Lung (tissue), 12 donors: Measurements from ENCODE around the gene NDUFS3. TPM values are rescaled to one million over a fixed set of nuclear protein-coding genes. Genes with fewer than 3 reads are reported as not detected.

ENCODE experiments used
- ATAC-seq: fragments of 200-7000 bp; cut with Tn5 transposase; one replicate; pipeline ENCODE4 v1.9.1; 2020; ENCODE audit warnings: moderate number of reproducible peaks; ENCODE audit not compliant: insufficient read depth, low FRiP score
- DNase-seq, 3 donors: peaks; one replicate each; pipeline ENCODE4 v3.0.0-alpha.2; 2013 to 2017
- H3K27ac ChIP-seq, 2 donors: one replicate each; pipeline ENCODE4 v1.5.1; 2013; ENCODE audit warnings: mild to moderate bottlenecking in 2 of 2, moderate library complexity in 2 of 2, control low read depth in 1 of 2, inconsistent platforms in 1 of 2, low read depth in 1 of 2, low read length in 1 of 2
- H3K27me3 ChIP-seq, 3 donors: one replicate each; pipeline ENCODE4 v1.5.1; 2013; ENCODE audit warnings: low read length in 2 of 3; ENCODE audit not compliant: control insufficient read depth in 3 of 3, insufficient read depth in 3 of 3
- H3K36me3 ChIP-seq, 4 donors: one replicate each; pipeline ENCODE4 v1.5.1; 2013; ENCODE audit warnings: low read length in 4 of 4, mild to moderate bottlenecking in 1 of 4, moderate library complexity in 1 of 4; ENCODE audit not compliant: control insufficient read depth in 4 of 4, insufficient read depth in 4 of 4
- H3K4me1 ChIP-seq, 5 donors: one replicate each; pipeline ENCODE4 v1.5.1; 2013; ENCODE audit warnings: low read length in 5 of 5, mild to moderate bottlenecking in 2 of 5, moderate library complexity in 1 of 5; ENCODE audit not compliant: control insufficient read depth in 5 of 5, insufficient read depth in 5 of 5
- H3K4me3 ChIP-seq: one replicate; pipeline ENCODE4 v1.5.1; 2013; ENCODE audit warnings: mild to moderate bottlenecking, control low read depth, moderate library complexity
- H3K9ac ChIP-seq, 2 donors: one replicate each; pipeline ENCODE4 v1.5.1; 2013; ENCODE audit warnings: low read length in 2 of 2, control low read depth in 1 of 2; ENCODE audit not compliant: insufficient read depth in 1 of 2
- H3K9me3 ChIP-seq, 4 donors: one replicate each; pipeline ENCODE4 v1.5.1; 2013; ENCODE audit warnings: low read length in 3 of 4, mild to moderate bottlenecking in 1 of 4, moderate library complexity in 1 of 4; ENCODE audit not compliant: control insufficient read depth in 4 of 4, insufficient read depth in 3 of 4
- CTCF ChIP-seq: IDR thresholded peaks from 2 replicates; pipeline ENCODE4 v1.5.1; 2012; ENCODE audit warnings: mild to moderate bottlenecking; ENCODE audit errors: control extremely low read depth, extremely low read depth
- WGBS, 2 donors: extraction: QIAGEN DNeasy Blood & Tissue Kit; methylation state at CpG; one replicate each; pipeline ENCODE4 v1.1.7; 2013; 5-methylcytosine and 5-hydroxymethylcytosine counted together
- polyA plus RNA-seq, 2 donors: library from polyadenylated mRNA; stranded (reverse); fragments of 200-250 nt; gene quantifications; one replicate each; pipeline ENCODE4 v1.2.1, GENCODE V29; 2013
- total RNA-seq, 2 donors: library from RNA; depleted of rRNA in 1 of 2; stranded (reverse); fragments of >200 nt in 1 of 2; gene quantifications; one replicate each; pipeline ENCODE4 v1.2.1, GENCODE V29; 2014 to 2021
- donor health status: control.
- donor health status: control.
- donor health status: Bipolar disorder and iron deficiency.
- donor health status: healthy.
- donor health status: DM: yes; HTN: yes; CAD: no.

NDUFS3 gene
- total and polyA plus RNA-seq, 4 donors, result 32.2 to 168 (median 90.0) TPM

GRCh38 chr11:47592970-47593369 is 14.1 kb downstream of the NDUFS3 start:
- Histone ChIP-seq H3K36me3 (peaks cover 0 to 3% (median 0%) of the 10 kb centered on the region in 4 donors), H3K27me3 (peaks cover 0 to 23% (median 12%) of the 10 kb centered on the region in 3 donors), H3K4me1 (peaks cover 0 to 24% (median 5%) of the 10 kb centered on the region in 5 donors), H3K4me3 (no peak overlapping the region), H3K9ac (no peak overlapping the region), H3K9me3 (peaks cover 0 to 4% (median 0%) of the 10 kb centered on the region in 4 donors), H3K27ac (no peak overlapping the region)
- no peak for DNase-seq
- WGBS, 2 donors, result 54 to 69% methylated on average over 2 of the region's 2 CpGs
- no peak for TF ChIP-seq CTCF
- no peak for ATAC-seq

DNA sequence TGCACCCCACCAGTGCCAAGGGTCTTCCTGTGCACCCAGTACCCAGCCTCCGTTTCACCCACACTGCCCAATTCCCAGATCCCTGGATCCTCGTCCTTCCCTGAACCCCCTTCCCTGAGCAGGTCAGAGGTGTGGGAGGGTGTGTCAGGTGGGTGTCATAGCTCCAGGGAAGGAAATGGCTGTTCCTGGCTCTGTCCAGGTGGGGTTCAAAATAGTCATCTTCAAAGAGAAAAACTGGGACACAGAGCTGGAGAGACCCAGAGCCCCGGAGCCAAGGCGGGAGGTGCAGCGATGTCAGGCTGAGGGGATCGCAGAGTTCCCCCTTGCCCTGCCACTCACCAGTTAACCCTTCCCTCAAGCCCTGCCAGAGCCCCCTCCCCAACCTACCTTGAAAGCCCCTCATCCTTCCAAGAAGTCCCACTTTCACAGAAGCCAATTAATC is 14.6 kb downstream of the NDUFS3 start:
- WGBS, 2 donors, result 2 to 11% methylated on average over 6 of the region's 6 CpGs
- Histone ChIP-seq H3K4me3 (no peak overlapping the region), H3K27me3 (peaks cover 0 to 23% (median 12%) of the 10 kb centered on the region in 3 donors)

GRCh38 chr11:47593934-47594855 is 15.3 kb downstream of the NDUFS3 start, which contains the start of gene C1QTNF4:
Gene C1QTNF4 (minus strand): TSS chr11:47594411. CDS start chr11:47590810, 3,601 bp downstream.
- 4 to 5% methylated on average over 38 to 48 of the region's 48 CpGs for WGBS, 2 donors
- no peak for TF ChIP-seq CTCF
- Histone ChIP-seq H3K27ac (no peak within 1 kb of the TSS), H3K4me3 (no peak within 1 kb of the TSS), H3K36me3 (no peaks in the 10 kb centered on the region), H3K9ac (no peak within 1 kb of the TSS), H3K4me1 (peaks cover 0 to 18% (median 5%) of the 10 kb centered on the region in 5 donors), H3K27me3 (peaks cover 0 to 23% (median 12%) of the 10 kb centered on the region in 3 donors), H3K9me3 (peaks cover 0 to 4% (median 0%) of the 10 kb centered on the region in 4 donors)
- ATAC-seq, result no peak
- DNase-seq, result peak in 2 of 3 donors; percentile 36 to 47

More for the DNA sequence above, 14.6 kb downstream of the NDUFS3 start:
- Histone ChIP-seq H3K4me1 (peaks cover 0 to 24% (median 5%) of the 10 kb centered on the region in 5 donors), H3K9me3 (peaks cover 0 to 4% (median 0%) of the 10 kb centered on the region in 4 donors), H3K9ac (no peak overlapping the region), H3K36me3 (peaks cover 0 to 2% (median 0%) of the 10 kb centered on the region in 4 donors), H3K27ac (no peak overlapping the region)
- DNase-seq (no peak), ATAC-seq (no peak)
- TF ChIP-seq CTCF, result no peak
